ENCODE measurements around the gene ASCC2.
"Not testable (repeated sequence)": the region's sequence is repeated elsewhere in the genome, so short reads cannot be mapped to it uniquely, and the experiment has no call there.

ASCC2 gene

DNA sequence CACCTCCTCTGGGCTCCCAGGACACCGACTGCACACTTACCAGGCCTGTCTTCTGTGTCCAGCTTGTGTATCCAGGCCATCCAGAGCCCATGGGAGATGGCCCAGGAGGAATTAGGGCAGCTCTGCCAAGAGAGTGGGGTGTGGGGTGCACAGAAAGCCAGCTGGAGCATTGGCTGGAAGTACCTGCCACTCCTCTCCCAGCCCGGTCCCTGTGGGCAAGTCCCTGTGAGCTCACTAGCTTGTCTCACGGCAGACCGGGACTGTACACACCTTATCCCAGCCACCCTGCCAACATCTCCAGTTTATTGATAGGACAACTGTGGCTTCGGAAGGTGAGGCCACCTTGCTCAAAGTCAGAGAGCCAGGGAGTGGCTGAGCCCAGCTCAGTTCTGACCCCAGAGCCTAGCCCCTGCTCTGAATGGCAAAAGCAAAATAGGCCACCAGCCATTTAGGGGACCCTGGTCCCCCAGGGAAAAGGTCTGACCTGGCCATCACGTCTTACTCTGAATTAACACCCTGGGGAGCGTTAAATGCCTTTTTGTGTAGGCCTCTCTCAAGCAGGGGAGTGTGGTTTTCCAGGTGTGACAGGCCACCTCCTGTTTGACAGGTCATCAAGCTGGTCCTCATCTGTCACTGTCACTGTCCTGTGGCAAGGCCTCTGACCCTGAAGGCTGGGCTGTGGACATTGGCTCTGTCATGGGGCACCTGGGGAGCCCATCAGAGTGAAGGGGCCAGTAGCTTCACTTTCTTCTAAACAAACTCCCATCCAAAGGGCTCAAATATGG, 55.8 kb downstream of the ASCC2 start:
- no peak for DNase-seq

DNA sequence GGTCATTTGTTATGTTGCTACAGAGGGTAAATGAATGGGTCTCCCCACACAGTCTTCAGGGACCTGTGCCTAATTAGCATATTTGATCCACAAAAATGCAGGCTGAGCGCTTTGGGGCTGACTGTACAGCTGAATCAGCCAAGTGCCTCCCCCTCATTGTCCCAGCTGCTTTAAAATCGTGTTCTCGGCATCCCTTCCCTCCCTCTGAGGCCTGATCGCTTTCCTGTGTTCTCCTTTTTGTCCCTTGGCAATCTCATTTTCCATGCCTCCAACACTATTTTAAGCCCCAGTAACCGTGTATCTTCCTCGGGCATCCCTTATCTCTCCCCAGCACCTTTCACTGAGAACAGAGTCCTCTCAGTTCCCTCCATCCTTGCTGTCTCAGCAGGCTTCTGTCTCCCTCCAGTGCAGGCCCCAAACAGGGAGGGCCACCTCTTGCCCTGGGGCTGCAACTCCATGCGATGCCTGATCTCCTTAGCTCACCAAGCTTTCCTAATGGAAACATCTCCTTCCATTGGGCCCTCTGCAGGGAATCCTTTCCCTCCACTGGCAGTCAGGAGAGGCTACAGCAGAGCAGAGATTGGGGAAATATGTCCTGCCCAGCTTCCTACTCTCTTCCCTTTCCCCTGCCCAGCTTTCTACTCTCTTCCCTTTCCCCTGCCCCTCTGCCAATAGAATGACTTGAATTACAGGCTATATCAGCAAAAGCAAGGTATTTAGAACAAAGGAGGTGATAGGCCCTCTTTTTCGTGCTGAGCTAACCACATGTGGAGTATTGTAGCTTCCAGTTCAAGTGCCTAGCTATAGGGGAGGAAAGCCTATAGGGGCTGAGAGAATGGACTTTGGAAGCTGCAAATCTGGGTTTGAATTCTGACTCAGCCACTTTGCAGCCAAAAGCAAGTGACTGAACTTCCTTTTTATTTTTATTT, 57.1 kb downstream of the ASCC2 start:
- DNase-seq, result no peak

DNA sequence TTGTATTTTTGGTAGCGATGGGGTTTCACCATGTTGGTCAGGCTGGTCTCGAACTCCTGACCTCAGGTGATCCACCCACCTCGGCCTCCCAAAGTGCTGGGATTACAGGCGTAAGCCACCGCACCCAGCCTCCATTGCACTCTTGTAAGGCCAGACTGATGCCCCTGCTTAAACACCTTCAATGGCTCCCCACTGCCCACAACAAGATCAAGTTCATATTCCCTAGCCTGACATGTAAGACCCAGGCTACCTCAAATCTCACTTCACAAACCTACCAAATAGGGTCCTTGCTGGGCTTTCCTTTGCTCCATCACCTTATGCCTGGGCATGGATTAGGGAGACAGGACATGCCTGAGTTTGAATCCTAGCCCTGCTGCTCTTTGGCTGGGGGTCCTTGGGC, 57.9 kb downstream of the ASCC2 start:
- no peak for DNase-seq

DNA sequence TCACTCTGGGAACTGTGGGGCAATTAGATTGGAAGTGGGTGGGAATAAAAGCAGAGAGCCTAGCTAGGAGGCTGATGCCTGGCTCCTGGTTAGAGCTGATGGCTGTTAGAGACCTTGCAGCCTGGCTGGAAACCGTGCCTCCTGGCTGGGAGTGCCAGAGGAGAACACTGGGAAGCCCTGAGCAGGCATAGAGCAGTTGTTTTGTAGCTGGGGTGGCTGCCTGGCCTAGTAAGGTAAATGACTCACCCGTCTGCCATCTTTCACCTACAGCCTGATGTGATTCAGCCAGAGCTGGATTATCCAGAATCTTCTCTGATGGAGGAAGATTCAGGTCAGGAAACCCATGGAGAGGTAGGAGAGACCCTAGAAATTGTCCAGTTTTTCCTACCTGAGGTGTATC, 64.8 kb downstream of the ASCC2 start:
- DNase-seq, result no peak

- DNase-seq, result no peak
These were observed 65.9 kb downstream of the ASCC2 start for GRCh38 chr22:29772170-29772641.

- no peak for DNase-seq
These were observed 68.3 kb downstream of the ASCC2 start for GRCh38 chr22:29769723-29770321.

- no peak for DNase-seq
These were observed 69.9 kb downstream of the ASCC2 start for GRCh38 chr22:29768052-29768693.

GRCh38 chr22:29767171-29768051, 70.7 kb downstream of the ASCC2 start, which contains the start of gene UQCR10:
TSS of gene UQCR10 (plus strand) at chr22:29767369. CDS start at chr22:29767399, 30 bp downstream.
- DNase-seq, result peak; percentile 94

- DNase-seq, result peak; percentile 97
These were observed 71.4 kb downstream of the ASCC2 start, which contains the start of gene ZMAT5 for GRCh38 chr22:29766632-29767170. TSS of gene ZMAT5 (minus strand) at chr22:29767007. CDS start at chr22:29748544, 18,463 bp downstream.

DNA sequence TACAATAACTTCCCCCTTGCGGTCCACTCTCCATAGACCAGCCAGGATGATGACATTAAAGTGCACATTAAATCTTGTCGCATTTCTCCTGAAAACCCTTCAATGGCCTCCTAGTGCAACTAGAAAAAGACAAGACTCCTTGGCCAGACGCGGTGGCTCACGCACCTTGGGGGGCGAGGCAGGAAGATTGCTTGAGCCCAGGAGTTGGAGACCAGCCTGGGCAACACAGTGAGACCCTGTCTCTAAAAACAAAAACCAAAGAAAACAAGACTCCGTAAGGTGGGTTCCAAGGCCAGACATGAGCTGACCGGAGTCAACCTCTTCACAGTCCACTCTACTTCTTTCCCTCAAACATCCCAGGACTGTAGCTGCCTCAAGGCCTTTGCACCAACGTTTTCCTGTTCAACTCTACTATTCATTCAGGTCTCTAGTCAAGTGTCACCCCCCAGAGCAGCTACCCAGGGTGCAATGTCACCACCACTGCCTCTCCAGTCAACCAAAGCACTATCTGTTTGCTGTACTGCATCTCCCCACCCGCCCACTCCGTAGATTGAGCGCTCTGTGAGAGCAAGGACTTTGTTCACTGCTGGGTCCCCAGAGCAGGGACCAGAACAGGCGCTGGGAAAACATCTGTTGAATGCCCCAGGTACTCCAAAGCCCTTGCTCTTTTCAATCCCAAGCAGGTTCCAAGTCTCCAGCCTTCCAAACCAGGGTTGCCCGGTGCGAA, 72.0 kb downstream of the ASCC2 start:
- peak; percentile 26 for DNase-seq

DNA sequence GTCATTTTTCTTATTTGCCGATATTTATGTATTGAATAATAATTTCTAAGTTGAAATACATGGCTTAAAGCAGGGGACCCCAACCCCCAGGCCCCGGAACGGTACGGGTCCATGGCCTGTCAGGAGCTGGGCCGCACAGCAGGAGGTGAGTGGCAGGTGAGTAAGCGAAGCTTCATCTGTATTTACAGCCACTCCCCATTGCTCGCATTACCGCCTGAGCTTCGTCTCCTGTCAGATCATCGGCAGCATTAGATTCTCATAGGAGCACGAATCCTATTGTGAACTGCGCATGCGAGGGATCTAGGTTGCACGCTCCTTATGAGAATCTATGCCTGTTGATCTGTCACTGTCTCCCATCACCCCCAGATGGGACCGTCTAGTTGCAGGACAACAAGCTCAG, 75.8 kb downstream of the ASCC2 start:
- no peak for DNase-seq

DNA sequence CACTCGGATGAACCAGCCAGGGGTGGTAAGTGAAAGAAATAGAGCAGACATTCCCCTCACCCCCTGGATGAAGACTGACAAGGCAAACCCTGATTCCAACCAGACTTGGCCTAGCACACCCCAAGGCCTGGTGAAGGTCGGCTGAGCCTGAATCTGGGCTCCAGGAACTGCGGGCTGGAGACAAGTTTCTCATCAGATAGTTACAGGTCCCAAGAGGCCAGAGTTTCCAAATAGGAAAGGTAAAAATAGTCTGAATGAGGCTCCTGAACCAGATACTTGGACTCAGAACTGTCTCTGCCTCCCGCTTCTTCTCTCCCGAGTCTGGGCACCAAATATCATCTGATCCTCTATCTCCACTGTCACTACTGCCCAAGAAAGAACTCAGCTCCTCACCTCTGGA, 79.1 kb downstream of the ASCC2 start:
- no peak for DNase-seq

DNA sequence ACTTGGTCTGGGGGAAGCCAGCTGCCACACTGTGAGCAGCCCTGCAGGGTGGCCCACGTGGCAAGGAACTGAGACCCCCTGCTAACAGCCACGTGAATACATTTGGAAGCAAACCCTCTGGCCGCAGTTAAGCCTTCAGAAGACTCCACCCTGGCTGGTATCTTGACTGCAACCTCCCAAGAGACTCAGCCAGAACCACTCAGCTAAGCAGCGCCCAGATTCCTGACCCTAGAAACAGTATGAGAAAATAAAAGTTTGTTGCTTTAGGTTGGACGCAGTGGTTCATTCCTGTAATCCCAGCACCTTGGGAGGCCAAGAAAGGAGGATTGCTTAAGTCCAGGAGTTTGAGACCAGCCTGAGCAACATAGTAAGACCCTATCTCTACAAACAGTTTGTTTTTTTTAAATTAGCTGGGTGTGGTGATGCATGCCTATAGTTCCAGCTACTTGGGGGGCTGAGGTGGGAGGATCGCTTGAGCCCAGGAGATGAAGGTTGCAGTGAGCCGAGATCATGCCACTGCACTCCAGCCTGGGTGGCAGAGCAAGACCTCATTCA, 79.9 kb downstream of the ASCC2 start:
- DNase-seq, result no peak

DNA sequence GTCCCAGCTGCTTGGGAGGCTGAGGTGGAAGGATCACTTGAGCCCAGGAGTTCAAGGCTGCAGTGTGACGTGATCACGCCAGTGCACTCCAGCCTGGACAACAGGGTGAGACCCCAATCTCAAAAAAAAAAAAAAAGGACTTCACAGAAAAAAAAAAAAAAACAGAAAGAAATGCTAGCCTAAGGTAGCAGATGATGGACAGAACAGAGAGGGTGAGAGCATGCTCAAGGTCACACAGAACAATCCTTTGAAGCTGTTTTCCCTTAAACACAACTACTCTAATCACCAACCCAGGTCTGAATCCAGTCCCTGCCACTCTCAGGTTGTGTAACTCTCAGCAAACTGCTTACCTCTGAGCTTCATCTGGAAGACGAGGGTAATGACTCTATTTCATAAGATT, 81.0 kb downstream of the ASCC2 start:
- DNase-seq, result no peak

- DNase-seq, result no peak
These were observed 81.7 kb downstream of the ASCC2 start for GRCh38 chr22:29756341-29756740.

DNA sequence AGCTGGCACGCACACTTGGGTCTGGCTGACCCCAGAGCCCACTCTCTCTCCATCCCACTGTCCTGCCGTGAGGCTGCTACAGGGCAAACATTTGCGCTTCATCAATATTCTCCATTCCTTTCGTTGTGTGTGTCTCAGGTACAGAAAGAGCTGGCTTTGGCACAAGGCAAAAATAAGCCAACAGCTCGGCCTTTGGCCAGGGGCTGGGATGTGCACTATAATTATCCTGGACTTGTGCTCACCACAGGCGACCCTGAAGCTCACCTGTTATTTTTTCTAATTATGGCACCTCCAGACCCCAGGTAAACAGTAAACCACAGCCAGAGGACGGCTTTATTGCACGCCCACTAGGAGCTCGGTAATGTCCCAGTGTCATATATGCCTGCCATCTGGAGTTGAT, 82.2 kb downstream of the ASCC2 start:
- DNase-seq, result no peak

GRCh38 chr22:29754658-29755395, 83.2 kb downstream of the ASCC2 start:
- DNase-seq, result not testable (repeated sequence)

GRCh38 chr22:29753808-29754657, 84.0 kb downstream of the ASCC2 start:
- DNase-seq, result no peak

- DNase-seq, result no peak
These were observed 86.4 kb downstream of the ASCC2 start for GRCh38 chr22:29751669-29752068.
